Mucosa of descending colon (tissue), 3 donors: ENCODE measurements around the gene GRXCR1. TPM values are rescaled to one million over a fixed set of nuclear protein-coding genes. Genes with fewer than 3 reads are reported as not detected.

Source experiments
- ATAC-seq: fragments of 200-7000 bp; cut with Tn5 transposase; one replicate; pipeline ENCODE4 v1.9.1; 2020; ENCODE audit warnings: mild to moderate bottlenecking, moderate library complexity
- DNase-seq, 3 donors: peaks; one replicate each; pipeline ENCODE4 v3.0.0-alpha.2; 2020
- H3K36me3 ChIP-seq: fragments of 200-600 bp; one replicate; pipeline ENCODE4 v1.8.0; 2021; ENCODE audit warnings: low read depth, mild to moderate bottlenecking
- H3K4me1 ChIP-seq: fragments of 200-600 bp; one replicate; pipeline ENCODE4 v1.8.0; 2021; ENCODE audit warnings: low read depth, mild to moderate bottlenecking
- H3K4me3 ChIP-seq: fragments of 200-600 bp; one replicate; pipeline ENCODE4 v1.8.0; 2021; ENCODE audit warnings: mild to moderate bottlenecking
- H3K9me3 ChIP-seq: fragments of 200-600 bp; one replicate; pipeline ENCODE4 v1.8.0; 2021; ENCODE audit warnings: mild to moderate bottlenecking
- intact Hi-C, 2 donors: fragments of 100-400 bp; cut with DNase I in 1 of 2; cut with micrococcal nuclease in 1 of 2; formaldehyde crosslinking; loops; one replicate each; pipeline versions ENCODE4 v1.11.0 to v1.11.1; 2022; cut with DNase I, micrococcal nuclease
- total RNA-seq, 3 donors: library from RNA; stranded (reverse); fragmentation: NEBNext Ultra II Directional in 2 of 3; extraction: Animal tissue kit (Norgen Biotek cat#: 25700) in 2 of 3; gene quantifications; one replicate each; pipeline versions ENCODE4 v1.2.1 to v1.2.4, GENCODE V29; 2021 to 2023
- TF ChIP-seq, protein P1 (sequence below): fragments of 200-600 bp; IDR thresholded peaks from one replicate; pipeline ENCODE4 v1.8.0; 2022; ENCODE audit warnings: antibody characterized with exemption, mild to moderate bottlenecking
- donor health status: DM: no; HTN: no; CAD: no; lungs with moderate emphysema.
- donor health status: DM: no; HTN: no; CAD: no.
- donor health status: DM: no; HTN: yes; CAD: no.

The GRXCR1 gene
- total RNA-seq, 3 donors from 2014 or later: not detected

DNA sequence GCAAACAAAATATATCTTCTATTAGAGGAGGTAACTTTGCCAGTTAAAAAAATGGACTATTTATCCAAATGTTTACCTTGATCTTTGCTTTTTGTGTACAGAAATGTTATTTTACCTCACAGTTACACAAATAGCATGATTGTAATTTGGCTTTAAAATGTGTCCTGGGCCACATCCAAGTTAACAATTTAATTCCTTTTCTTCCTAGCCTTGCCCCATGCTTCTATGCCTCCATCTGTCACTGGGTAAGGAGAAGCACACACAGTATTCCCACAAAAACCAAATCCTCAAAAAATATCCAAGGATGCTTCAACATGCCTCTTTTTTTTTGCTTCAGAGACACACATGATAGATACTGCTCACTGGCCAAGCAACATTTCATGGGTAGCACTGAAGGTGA is 30.9 kb downstream of the GRXCR1 start:
- Histone ChIP-seq H3K9me3 (no peaks in the 10 kb centered on the region), H3K36me3 (no peaks in the 10 kb centered on the region), H3K4me3 (no peak overlapping the region), H3K4me1 (no peaks in the 10 kb centered on the region)
- TF ChIP-seq, protein P1, sequence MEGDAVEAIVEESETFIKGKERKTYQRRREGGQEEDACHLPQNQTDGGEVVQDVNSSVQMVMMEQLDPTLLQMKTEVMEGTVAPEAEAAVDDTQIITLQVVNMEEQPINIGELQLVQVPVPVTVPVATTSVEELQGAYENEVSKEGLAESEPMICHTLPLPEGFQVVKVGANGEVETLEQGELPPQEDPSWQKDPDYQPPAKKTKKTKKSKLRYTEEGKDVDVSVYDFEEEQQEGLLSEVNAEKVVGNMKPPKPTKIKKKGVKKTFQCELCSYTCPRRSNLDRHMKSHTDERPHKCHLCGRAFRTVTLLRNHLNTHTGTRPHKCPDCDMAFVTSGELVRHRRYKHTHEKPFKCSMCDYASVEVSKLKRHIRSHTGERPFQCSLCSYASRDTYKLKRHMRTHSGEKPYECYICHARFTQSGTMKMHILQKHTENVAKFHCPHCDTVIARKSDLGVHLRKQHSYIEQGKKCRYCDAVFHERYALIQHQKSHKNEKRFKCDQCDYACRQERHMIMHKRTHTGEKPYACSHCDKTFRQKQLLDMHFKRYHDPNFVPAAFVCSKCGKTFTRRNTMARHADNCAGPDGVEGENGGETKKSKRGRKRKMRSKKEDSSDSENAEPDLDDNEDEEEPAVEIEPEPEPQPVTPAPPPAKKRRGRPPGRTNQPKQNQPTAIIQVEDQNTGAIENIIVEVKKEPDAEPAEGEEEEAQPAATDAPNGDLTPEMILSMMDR: no peak
- DNase-seq: no peak
- ATAC-seq: no peak
- intact Hi-C loops: no loop called here

DNA sequence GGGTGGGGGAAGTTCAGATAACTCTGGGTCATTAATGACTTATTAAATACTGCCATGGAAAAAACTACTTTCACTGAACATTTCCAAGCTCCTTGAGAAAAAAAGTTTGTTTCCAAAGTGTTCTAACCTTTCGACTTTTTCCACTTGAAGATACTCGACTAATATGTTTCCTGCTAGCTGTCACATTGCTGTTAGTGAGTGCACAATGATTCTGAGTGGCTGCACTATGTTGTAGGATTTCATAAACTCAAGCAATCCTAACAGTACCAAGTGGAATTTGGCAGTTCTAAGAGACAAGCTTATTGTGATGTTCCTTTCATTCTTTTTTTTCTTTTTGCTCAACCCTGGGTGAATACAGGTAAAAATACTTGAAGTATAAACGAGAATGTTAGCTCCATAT is 33.4 kb downstream of the GRXCR1 start:
- H3K36me3 ChIP-seq: no peaks in the 10 kb centered on the region
- intact Hi-C loops: no loop called here
- no peaks in the 10 kb centered on the region for H3K9me3 ChIP-seq
- TF ChIP-seq, protein P1: no peak
- no peak overlapping the region for H3K4me3 ChIP-seq
- no peak for ATAC-seq
- H3K4me1 ChIP-seq: no peaks in the 10 kb centered on the region
- no peak for DNase-seq

DNA sequence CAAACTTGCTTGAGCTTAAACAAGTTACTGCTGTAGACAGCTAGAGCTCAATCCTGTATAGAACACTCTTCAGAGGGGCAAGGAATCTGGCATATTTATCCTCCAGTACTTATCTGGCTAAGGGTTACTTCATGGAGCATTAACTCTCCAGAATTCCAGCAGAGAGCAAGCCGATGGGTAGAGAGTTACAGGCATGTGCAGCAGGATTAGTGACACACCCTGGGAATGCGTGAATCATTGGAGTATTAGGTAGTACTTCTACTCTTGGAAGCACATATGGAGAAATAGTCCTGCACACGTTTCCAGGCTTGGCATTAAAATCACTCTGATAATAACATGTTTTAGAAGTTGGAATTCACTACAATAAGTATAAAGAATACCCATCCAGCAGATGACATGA is 35.4 kb downstream of the GRXCR1 start:
- H3K9me3 ChIP-seq: no peaks in the 10 kb centered on the region
- no peak for ATAC-seq
- no peak overlapping the region for H3K4me3 ChIP-seq
- no peaks in the 10 kb centered on the region for H3K4me1 ChIP-seq
- DNase-seq: no peak
- intact Hi-C loops: no loop called here
- H3K36me3 ChIP-seq: no peaks in the 10 kb centered on the region
- TF ChIP-seq, protein P1: no peak

DNA sequence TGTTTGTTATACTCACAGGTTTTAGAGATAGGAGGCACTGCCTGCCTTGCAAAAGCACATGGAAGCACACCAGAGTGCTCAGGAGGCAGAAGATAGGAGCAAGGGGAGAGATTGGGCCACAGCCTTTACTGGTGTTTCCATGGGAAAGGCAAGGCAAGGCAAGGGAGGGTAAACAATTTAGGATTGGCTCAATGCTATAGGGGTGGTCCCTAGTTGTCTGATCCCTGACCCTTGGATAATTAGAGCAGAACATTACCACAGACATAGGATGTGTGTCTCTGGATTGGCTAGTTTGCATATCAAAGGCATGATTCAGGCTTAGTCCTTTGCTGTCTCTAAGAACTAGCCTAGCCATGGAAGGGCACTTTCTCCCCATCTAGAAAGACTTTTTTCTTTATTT is 36.1 kb downstream of the GRXCR1 start:
- DNase-seq: no peak
- TF ChIP-seq, protein P1: no peak
- no peaks in the 10 kb centered on the region for H3K4me1 ChIP-seq

DNA sequence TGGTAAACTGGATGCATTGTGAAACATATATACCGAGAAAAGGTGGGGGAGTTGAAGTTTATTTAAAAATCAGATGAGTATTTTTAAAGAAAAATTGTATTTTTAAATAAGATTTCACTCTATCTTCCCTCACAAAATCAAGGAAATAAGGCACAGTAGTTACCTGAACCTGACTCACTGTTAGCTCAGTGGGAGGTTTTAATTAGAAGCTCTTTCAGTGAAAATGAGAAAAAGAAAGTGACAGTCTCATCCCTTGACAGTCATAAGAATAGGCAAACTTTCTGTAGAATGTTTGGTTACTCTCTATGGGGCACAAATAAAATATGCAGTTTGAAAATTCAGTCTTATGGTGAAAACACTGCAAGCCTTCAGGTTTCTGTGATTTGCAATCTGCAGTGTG is 49.7 kb downstream of the GRXCR1 start:
- DNase-seq: no peak
- H3K4me3 ChIP-seq: no peak overlapping the region

More for the DNA sequence above, 36.1 kb downstream of the GRXCR1 start:
- ATAC-seq: no peak
- Histone ChIP-seq H3K9me3 (no peaks in the 10 kb centered on the region), H3K36me3 (no peaks in the 10 kb centered on the region), H3K4me3 (no peak overlapping the region)
- intact Hi-C loops: no loop called here

More for the DNA sequence above, 49.7 kb downstream of the GRXCR1 start:
- TF ChIP-seq, protein P1: no peak
- Histone ChIP-seq H3K36me3 (no peaks in the 10 kb centered on the region), H3K4me1 (no peaks in the 10 kb centered on the region), H3K9me3 (no peaks in the 10 kb centered on the region)
- intact Hi-C loops: no loop called here
- no peak for ATAC-seq
